Measurements from ENCODE around the gene NSD1.
"Not testable (repeated sequence)": the region's sequence is repeated elsewhere in the genome, so short reads cannot be mapped to it uniquely, and the experiment has no call there.

Gene NSD1

DNA sequence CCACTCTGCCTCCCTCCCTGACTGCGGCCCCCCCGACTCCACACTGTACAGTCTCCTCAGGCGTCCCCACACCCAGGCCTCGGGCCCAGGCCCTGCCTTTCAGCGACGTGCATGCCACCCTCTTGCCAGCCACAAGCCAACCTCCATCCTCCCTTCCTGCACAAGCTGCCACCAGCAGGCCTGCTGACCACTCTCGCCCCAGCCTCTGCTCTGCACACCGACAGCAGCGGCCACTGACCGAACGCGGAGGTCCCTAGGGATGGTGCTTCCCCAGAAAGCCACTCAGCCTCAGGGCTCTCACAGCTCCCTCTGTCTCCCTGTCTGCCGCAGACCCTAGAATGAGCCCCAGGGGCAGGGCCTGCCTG, 199.3 kb downstream of the NSD1 start:
- DNase-seq, result no peak

- DNase-seq, result no peak
These were observed 200.0 kb downstream of the NSD1 start for GRCh38 chr5:177333420-177334154.

- no peak for DNase-seq
These were observed 200.6 kb downstream of the NSD1 start for GRCh38 chr5:177334155-177334551.

- DNase-seq, result no peak
These were observed 201.5 kb downstream of the NSD1 start for GRCh38 chr5:177334781-177335700.

DNA sequence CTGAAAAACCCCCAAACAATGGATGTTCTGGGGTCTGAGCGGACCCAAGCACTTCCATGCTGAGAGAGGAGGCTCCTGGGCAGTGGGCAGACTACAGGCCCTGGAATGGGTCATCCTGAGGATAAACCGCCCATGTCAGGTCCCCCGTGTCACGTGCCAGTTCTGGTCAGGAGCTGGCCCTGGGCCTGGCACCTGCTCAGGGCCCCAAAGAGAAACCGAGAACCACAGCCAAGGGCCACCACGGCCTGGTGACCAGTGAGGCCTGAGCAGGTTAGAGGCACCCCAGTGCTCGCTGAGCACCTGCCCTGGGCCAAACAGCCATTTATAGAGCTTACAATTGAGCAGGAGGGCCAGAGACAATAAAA, 202.1 kb downstream of the NSD1 start:
- DNase-seq, result no peak

DNA sequence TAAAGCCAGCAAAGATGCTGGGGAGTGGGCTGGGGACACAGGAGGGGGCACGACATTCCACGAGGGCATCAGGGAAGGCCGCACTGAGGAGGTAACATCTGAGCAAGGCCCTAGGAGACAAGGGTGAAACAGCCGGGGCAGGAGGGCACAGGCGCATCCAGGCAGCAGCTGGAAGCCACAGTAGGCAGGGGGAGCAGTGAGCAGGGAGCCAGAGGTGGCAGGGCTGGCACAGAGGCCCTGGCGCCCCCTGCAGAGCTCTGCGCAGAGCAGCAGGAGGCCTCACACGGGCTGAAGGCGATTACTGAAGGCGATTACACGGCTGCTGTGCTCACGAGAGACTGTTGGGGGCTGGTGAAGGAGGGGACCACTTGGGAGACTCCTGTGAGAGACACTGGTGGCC, 202.5 kb downstream of the NSD1 start:
- DNase-seq, result no peak

DNA sequence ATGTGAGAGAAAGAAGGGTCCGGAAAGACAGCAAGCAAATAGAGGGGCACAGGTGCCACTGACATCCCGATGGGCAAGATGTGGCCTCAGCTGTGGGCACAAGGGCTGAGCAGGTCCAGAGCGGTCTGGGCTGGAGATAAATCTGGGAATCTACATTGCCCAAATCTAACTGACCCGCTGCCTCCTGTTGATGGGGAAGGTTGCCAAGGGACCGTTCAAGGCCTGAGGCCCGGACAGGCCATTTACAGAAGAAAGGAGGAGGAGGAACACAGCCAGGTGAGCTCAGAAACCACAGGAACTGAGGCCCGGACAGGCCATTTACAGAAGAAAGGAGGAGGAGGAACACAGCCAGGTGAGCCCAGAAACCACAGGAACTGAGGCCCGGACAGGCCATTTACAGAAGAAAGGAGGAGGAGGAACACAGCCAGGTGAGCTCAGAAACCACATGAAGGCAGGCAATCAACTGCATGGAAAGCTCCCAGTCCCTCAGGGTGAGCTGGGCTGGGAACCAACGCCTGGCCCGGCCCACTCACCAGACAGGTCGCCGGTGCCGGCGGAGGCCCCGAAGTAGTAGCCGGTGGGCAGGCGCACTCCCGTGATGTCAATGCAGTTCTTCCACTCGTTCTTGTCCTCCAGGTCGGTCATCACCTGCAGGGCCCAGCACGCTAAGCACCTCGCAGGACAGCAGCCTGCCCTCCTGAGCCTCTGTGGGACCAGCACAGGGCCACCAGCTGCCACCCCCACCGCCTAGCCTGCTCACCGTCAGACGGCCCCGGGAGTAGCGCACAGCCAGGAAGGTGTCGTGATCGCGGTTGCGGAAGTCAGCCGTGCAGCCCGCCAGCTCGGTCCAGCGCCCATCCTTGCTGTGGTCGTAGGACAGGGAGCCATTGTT, 203.3 kb downstream of the NSD1 start:
- DNase-seq, result no peak

- no peak for DNase-seq
These were observed 204.9 kb downstream of the NSD1 start for GRCh38 chr5:177338251-177339106.

DNA sequence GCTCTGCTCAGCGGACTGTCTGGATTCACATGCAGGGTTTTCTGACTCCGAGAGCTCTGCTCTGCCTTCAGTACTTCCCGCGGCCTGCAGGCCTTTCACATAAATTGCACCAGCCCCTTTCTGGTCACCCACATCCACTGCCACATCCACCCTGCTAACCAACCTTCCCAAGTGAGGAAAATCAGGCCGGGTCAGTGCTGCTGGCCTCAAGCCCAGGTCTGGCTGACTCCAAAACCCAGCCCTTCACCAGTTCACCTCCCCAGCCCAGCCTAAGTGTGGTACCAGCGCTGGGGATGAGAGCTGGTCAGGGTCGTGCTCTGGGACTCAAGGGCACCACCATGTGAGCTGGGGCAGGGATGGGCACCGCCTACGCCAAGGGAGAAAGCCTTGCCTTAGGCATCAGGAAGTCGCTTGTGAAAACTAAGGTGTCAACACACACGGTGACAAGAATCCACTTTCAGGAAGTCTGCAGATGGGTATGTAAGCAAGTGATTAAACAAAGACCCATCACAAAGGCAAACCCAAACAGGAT, 205.6 kb downstream of the NSD1 start:
- no peak for DNase-seq

DNA sequence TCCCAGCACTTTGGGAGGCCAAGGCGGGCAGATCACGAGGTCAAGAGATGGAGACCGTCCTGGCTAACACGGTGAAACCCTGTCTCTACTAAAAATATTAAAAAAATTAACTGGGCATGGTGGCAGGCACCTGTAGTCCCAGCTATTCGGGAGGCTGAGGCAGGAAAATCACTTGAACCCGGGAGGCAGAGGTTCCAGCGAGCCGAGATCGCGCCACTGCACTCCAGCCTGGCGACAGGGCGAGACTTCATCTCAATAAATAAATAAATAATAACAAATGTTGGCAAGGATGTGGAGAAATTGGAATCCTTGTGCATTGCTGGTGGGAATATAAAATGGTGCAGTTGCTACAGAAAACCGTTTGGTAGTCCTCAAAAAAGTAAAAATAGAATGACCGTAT, 209.4 kb downstream of the NSD1 start:
- DNase-seq, result not testable (repeated sequence)

GRCh38 chr5:177343777-177344176, 210.2 kb downstream of the NSD1 start:
- no peak for DNase-seq

- DNase-seq, result no peak
These were observed 211.3 kb downstream of the NSD1 start for GRCh38 chr5:177344891-177345290.

DNA sequence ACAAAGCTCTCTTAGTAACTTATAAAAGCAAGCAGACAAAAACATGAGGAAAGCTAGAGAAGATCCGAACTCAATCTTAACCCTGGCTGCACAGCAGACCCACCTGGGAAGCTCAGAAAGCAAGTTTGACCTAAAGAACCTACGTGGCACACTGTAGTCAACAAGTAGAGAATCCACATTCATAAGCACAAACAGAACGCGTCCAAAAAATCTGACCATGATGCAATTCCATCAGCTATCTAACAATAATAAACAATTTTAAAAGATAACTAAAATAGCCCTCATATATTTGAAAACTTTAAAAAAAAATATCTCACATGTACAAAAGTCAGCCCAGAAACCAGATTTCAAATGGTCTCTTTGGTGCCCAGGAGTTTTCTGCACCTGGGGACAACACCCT, 213.2 kb downstream of the NSD1 start:
- no peak for DNase-seq

DNA sequence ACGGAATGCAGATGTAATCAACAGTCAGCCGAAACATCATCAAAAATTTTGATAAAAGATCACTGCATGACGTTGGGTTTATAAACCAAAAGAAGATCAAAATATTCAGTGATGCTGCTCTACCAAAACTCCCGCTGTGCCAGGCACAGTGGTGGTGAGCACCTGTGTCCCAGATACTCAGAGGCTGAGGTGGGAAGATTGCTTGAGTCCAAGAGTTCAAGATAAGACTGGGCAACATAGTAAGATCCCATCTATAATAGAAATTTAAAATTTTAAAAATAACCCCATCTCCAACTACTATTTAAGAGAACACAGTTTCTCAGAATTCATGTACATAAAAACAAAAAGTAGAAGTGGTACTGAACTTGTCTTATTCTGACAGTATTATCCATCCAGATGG, 214.1 kb downstream of the NSD1 start:
- no peak for DNase-seq

GRCh38 chr5:177349362-177349647, 215.7 kb downstream of the NSD1 start:
- DNase-seq, result no peak

GRCh38 chr5:177349762-177350161, 216.2 kb downstream of the NSD1 start:
- DNase-seq, result no peak

All from DMS79 (cell line).